WTC11 (cell line): ENCODE data around the gene MXRA8. TPM values are rescaled to one million over a fixed set of nuclear protein-coding genes. Genes with fewer than 3 reads are reported as not detected.

ENCODE experiments used
- HMGA2 ChIP-seq: fragments of 250-450 bp; sonication (Bioruptor Pico); IDR thresholded peaks from 2 replicates; pipeline ENCODE4 v1.4.0; 2021; ENCODE audit warnings: mild to moderate bottlenecking, moderate library complexity
- MXD4 ChIP-seq: fragments of 250-450 bp; sonication (Bioruptor Pico); IDR thresholded peaks from 2 replicates; pipeline ENCODE4 v1.8.0; 2021; ENCODE audit warnings: mild to moderate bottlenecking, moderate library complexity, borderline replicate concordance
- NR3C1 ChIP-seq: sonication (generic); formaldehyde crosslinking; conservative IDR thresholded peaks from 2 replicates; pipeline ENCODE4 v1.8.1; 2023; ENCODE audit warnings: low read depth, mild to moderate bottlenecking, missing genetic modification reagents
- OVOL2 ChIP-seq: fragments of 250-450 bp; sonication (Bioruptor Pico); IDR thresholded peaks from 2 replicates; pipeline ENCODE4 v1.9.0; 2021; ENCODE audit warnings: mild to moderate bottlenecking, borderline replicate concordance
- PRRX2 ChIP-seq: fragments of 250-450 bp; sonication (Bioruptor Pico); IDR thresholded peaks from 2 replicates; pipeline ENCODE4 v1.8.0; 2021; ENCODE audit warnings: mild to moderate bottlenecking
- SMAD3 ChIP-seq: sonication (generic); formaldehyde crosslinking; IDR thresholded peaks from 2 replicates; pipeline ENCODE4 v1.8.0; 2022; ENCODE audit warnings: missing genetic modification reagents, mild to moderate bottlenecking, borderline replicate concordance
- TP53 ChIP-seq: sonication (generic); formaldehyde crosslinking; IDR thresholded peaks from 2 replicates; pipeline ENCODE4 v1.8.1; 2023; ENCODE audit warnings: mild to moderate bottlenecking, missing genetic modification reagents
- ZNF232 ChIP-seq: sonication (generic); formaldehyde crosslinking; IDR thresholded peaks from 2 replicates; pipeline ENCODE4 v1.8.0; 2022; ENCODE audit warnings: mild to moderate bottlenecking, missing genetic modification reagents
- total RNA-seq: library from RNA; stranded (reverse); gene quantifications from 3 replicates; pipeline ENCODE4 v1.2.3, GENCODE V29; 2021
- TF ChIP-seq, protein P1 (sequence below): sonication (generic); formaldehyde crosslinking; conservative IDR thresholded peaks from 2 replicates; pipeline ENCODE4 v1.8.1; 2022; ENCODE audit warnings: mild to moderate bottlenecking, missing genetic modification reagents
- TF ChIP-seq, protein P2 (sequence below): sonication (generic); formaldehyde crosslinking; IDR thresholded peaks from 2 replicates; pipeline ENCODE4 v1.8.0; 2023; ENCODE audit warnings: mild to moderate bottlenecking, missing genetic modification reagents
- TF ChIP-seq, protein P3 (sequence below): sonication (generic); formaldehyde crosslinking; IDR thresholded peaks from 2 replicates; pipeline ENCODE4 v1.8.1; 2023; ENCODE audit warnings: mild to moderate bottlenecking, moderate library complexity, missing genetic modification reagents
- TF ChIP-seq, protein P4 (sequence below): sonication (generic); formaldehyde crosslinking; IDR thresholded peaks from 2 replicates; pipeline ENCODE4 v1.8.1; 2023; ENCODE audit warnings: mild to moderate bottlenecking, missing genetic modification reagents
- TF ChIP-seq, protein P5 (sequence below): sonication (generic); formaldehyde crosslinking; IDR thresholded peaks from 2 replicates; pipeline ENCODE4 v1.8.0; 2023; ENCODE audit warnings: missing genetic modification reagents
- TF ChIP-seq, protein P6 (sequence below): sonication (generic); formaldehyde crosslinking; IDR thresholded peaks from 2 replicates; pipeline ENCODE4 v1.8.0; 2022; ENCODE audit warnings: missing genetic modification reagents
- TF ChIP-seq, protein P7 (sequence below): sonication (generic); formaldehyde crosslinking; IDR thresholded peaks from 2 replicates; pipeline ENCODE4 v1.8.1; 2022; ENCODE audit warnings: mild to moderate bottlenecking, moderate library complexity, missing genetic modification reagents
- TF ChIP-seq, protein P8 (sequence below): sonication (generic); formaldehyde crosslinking; IDR thresholded peaks from 2 replicates; pipeline ENCODE4 v1.8.0; 2023; ENCODE audit warnings: missing genetic modification reagents, mild to moderate bottlenecking, borderline replicate concordance
- TF ChIP-seq, protein P9 (sequence below): fragments of 250-450 bp; sonication (Bioruptor Pico); conservative IDR thresholded peaks from 2 replicates; pipeline ENCODE4 v1.9.0; 2021; ENCODE audit warnings: mild to moderate bottlenecking

Gene MXRA8
- total RNA-seq, 1 experiment from 2014 or later = 6.7 TPM

DNA sequence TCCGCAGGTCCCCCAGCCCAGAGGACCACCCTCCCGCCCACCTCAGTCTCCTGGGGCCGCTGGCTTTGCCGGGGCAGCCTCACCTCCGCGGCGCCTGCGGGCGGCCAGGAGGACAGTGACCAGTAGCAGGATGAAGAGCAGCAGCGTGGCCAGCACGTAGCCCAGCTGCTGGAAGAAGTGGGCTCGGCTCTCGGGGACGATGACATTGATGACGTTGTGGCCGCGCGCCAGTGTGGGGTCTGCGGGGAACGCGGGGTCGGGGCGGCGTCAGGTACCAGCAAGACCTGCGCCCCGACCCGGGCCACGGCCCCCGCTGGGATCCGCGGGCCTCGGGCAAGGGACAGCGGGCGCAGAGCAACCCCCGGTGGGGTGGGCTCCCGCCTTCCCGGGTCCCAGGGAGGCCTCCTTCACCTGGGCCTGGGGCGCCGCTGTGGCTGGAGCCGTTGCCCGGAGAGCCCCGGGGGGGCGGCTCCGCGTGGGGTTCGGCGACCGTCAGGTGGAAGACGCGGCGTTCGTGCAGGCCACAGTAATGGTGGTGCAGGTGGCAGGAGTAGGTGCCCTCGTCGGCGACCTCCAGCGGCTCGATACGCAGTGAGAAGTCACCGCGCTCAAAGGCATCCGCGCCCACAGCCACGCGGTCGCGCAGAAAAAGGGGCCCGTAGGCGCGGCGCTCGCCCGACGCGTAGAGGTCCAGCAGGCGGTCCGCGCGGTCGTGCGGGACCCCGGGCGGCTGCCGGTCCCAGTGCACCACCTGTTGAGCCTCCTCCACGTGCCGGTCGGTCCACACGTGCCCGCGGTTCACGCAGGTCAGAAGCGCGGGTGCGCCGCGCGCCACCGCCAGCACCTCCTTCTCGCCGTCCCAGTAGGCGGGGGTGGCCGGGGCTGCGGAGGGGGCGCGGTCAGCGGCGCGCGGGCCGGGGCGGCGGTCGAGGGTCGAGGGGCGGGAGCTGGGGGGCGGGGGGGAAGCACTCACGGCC is 3.8 kb downstream of the MXRA8 start (continued):
- TF ChIP-seq, protein P1, sequence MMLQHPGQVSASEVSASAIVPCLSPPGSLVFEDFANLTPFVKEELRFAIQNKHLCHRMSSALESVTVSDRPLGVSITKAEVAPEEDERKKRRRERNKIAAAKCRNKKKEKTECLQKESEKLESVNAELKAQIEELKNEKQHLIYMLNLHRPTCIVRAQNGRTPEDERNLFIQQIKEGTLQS (CRISPR knock-in tag) = no peak
- TF ChIP-seq OVOL2 (CRISPR knock-in tag) (no peak), TP53 (CRISPR knock-in tag) (peak; percentile 7; the same call in 1 of the 2 replicates), HMGA2 (CRISPR knock-in tag) (no peak), NR3C1 (no peak), SMAD3 (no peak), ZNF232 (CRISPR knock-in tag) (no peak), MXD4 (CRISPR knock-in tag) (no peak), PRRX2 (CRISPR knock-in tag) (no peak; the same call in 1 of the 2 replicates)
- TF ChIP-seq, protein P2, sequence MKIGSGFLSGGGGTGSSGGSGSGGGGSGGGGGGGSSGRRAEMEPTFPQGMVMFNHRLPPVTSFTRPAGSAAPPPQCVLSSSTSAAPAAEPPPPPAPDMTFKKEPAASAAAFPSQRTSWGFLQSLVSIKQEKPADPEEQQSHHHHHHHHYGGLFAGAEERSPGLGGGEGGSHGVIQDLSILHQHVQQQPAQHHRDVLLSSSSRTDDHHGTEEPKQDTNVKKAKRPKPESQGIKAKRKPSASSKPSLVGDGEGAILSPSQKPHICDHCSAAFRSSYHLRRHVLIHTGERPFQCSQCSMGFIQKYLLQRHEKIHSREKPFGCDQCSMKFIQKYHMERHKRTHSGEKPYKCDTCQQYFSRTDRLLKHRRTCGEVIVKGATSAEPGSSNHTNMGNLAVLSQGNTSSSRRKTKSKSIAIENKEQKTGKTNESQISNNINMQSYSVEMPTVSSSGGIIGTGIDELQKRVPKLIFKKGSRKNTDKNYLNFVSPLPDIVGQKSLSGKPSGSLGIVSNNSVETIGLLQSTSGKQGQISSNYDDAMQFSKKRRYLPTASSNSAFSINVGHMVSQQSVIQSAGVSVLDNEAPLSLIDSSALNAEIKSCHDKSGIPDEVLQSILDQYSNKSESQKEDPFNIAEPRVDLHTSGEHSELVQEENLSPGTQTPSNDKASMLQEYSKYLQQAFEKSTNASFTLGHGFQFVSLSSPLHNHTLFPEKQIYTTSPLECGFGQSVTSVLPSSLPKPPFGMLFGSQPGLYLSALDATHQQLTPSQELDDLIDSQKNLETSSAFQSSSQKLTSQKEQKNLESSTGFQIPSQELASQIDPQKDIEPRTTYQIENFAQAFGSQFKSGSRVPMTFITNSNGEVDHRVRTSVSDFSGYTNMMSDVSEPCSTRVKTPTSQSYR = no peak
- TF ChIP-seq, protein P3, sequence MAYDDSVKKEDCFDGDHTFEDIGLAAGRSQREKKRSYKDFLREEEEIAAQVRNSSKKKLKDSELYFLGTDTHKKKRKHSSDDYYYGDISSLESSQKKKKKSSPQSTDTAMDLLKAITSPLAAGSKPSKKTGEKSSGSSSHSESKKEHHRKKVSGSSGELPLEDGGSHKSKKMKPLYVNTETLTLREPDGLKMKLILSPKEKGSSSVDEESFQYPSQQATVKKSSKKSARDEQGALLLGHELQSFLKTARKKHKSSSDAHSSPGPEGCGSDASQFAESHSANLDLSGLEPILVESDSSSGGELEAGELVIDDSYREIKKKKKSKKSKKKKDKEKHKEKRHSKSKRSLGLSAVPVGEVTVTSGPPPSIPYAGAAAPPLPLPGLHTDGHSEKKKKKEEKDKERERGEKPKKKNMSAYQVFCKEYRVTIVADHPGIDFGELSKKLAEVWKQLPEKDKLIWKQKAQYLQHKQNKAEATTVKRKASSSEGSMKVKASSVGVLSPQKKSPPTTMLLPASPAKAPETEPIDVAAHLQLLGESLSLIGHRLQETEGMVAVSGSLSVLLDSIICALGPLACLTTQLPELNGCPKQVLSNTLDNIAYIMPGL (CRISPR knock-in tag) = no peak; the same call in 1 of the 2 replicates
- TF ChIP-seq, protein P4, sequence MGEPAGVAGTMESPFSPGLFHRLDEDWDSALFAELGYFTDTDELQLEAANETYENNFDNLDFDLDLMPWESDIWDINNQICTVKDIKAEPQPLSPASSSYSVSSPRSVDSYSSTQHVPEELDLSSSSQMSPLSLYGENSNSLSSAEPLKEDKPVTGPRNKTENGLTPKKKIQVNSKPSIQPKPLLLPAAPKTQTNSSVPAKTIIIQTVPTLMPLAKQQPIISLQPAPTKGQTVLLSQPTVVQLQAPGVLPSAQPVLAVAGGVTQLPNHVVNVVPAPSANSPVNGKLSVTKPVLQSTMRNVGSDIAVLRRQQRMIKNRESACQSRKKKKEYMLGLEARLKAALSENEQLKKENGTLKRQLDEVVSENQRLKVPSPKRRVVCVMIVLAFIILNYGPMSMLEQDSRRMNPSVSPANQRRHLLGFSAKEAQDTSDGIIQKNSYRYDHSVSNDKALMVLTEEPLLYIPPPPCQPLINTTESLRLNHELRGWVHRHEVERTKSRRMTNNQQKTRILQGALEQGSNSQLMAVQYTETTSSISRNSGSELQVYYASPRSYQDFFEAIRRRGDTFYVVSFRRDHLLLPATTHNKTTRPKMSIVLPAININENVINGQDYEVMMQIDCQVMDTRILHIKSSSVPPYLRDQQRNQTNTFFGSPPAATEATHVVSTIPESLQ (CRISPR knock-in tag) = no peak
- TF ChIP-seq, protein P5, sequence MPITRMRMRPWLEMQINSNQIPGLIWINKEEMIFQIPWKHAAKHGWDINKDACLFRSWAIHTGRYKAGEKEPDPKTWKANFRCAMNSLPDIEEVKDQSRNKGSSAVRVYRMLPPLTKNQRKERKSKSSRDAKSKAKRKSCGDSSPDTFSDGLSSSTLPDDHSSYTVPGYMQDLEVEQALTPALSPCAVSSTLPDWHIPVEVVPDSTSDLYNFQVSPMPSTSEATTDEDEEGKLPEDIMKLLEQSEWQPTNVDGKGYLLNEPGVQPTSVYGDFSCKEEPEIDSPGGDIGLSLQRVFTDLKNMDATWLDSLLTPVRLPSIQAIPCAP (CRISPR knock-in tag) = no peak
- TF ChIP-seq, protein P6, sequence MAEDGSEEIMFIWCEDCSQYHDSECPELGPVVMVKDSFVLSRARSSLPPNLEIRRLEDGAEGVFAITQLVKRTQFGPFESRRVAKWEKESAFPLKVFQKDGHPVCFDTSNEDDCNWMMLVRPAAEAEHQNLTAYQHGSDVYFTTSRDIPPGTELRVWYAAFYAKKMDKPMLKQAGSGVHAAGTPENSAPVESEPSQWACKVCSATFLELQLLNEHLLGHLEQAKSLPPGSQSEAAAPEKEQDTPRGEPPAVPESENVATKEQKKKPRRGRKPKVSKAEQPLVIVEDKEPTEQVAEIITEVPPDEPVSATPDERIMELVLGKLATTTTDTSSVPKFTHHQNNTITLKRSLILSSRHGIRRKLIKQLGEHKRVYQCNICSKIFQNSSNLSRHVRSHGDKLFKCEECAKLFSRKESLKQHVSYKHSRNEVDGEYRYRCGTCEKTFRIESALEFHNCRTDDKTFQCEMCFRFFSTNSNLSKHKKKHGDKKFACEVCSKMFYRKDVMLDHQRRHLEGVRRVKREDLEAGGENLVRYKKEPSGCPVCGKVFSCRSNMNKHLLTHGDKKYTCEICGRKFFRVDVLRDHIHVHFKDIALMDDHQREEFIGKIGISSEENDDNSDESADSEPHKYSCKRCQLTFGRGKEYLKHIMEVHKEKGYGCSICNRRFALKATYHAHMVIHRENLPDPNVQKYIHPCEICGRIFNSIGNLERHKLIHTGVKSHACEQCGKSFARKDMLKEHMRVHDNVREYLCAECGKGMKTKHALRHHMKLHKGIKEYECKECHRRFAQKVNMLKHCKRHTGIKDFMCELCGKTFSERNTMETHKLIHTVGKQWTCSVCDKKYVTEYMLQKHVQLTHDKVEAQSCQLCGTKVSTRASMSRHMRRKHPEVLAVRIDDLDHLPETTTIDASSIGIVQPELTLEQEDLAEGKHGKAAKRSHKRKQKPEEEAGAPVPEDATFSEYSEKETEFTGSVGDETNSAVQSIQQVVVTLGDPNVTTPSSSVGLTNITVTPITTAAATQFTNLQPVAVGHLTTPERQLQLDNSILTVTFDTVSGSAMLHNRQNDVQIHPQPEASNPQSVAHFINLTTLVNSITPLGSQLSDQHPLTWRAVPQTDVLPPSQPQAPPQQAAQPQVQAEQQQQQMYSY (CRISPR knock-in tag) = no peak
- TF ChIP-seq, protein P7, sequence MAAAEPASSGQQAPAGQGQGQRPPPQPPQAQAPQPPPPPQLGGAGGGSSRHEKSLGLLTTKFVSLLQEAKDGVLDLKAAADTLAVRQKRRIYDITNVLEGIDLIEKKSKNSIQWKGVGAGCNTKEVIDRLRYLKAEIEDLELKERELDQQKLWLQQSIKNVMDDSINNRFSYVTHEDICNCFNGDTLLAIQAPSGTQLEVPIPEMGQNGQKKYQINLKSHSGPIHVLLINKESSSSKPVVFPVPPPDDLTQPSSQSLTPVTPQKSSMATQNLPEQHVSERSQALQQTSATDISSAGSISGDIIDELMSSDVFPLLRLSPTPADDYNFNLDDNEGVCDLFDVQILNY (CRISPR knock-in tag) = 0 out of 2 replicates have a peak, but pooled peaks have one; percentile 36
- TF ChIP-seq, protein P8, sequence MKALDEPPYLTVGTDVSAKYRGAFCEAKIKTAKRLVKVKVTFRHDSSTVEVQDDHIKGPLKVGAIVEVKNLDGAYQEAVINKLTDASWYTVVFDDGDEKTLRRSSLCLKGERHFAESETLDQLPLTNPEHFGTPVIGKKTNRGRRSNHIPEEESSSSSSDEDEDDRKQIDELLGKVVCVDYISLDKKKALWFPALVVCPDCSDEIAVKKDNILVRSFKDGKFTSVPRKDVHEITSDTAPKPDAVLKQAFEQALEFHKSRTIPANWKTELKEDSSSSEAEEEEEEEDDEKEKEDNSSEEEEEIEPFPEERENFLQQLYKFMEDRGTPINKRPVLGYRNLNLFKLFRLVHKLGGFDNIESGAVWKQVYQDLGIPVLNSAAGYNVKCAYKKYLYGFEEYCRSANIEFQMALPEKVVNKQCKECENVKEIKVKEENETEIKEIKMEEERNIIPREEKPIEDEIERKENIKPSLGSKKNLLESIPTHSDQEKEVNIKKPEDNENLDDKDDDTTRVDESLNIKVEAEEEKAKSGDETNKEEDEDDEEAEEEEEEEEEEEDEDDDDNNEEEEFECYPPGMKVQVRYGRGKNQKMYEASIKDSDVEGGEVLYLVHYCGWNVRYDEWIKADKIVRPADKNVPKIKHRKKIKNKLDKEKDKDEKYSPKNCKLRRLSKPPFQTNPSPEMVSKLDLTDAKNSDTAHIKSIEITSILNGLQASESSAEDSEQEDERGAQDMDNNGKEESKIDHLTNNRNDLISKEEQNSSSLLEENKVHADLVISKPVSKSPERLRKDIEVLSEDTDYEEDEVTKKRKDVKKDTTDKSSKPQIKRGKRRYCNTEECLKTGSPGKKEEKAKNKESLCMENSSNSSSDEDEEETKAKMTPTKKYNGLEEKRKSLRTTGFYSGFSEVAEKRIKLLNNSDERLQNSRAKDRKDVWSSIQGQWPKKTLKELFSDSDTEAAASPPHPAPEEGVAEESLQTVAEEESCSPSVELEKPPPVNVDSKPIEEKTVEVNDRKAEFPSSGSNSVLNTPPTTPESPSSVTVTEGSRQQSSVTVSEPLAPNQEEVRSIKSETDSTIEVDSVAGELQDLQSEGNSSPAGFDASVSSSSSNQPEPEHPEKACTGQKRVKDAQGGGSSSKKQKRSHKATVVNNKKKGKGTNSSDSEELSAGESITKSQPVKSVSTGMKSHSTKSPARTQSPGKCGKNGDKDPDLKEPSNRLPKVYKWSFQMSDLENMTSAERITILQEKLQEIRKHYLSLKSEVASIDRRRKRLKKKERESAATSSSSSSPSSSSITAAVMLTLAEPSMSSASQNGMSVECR (CRISPR knock-in tag) = no peak
- TF ChIP-seq, protein P9, sequence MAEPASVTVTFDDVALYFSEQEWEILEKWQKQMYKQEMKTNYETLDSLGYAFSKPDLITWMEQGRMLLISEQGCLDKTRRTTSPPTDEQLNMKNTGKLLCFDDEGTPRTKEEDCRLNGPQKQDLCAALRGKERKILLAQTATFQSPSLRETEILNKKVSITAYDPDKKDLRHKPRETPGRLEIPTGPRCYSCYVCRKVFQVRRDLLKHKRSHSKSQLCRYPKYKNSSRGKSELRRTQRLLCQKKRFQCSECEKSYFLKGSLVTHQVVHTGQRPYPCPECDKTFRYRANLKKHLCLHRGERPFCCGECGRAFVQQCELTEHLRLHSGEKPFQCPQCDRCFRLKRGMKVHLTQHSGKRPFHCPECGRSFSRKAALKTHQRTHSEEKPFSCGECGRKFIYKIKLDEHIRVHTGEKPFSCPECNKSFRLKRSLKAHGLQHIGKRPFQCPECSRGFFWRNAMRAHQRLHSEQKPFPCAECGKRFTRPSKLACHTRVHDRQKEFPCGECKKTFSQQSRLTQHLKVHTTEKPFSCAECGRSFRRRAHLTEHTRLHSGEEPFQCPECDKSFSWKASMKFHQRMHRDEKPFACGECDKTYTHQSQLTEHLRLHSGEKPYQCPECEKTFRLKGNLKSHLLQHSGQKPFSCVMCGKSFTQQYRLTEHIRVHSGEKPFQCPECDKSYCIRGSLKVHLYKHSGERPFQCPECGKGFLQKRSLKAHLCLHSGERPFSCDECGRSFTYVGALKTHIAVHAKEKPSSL = no peak
